Naive thymus-derived CD8-positive, alpha-beta T cell (primary cell): Measurements from ENCODE around the gene N4BP2L2. TPM values are rescaled to one million over a fixed set of nuclear protein-coding genes. Genes with fewer than 3 reads are reported as not detected.

ENCODE experiments used
- ATAC-seq, 2 donors: fragments of 150-1000 bp; cut with Tn5 transposase in 1 of 2; sonication (Bioruptor Pico), chemical (Tn5 transposase) in 1 of 2; 1 replicate in 1 of 2; 2 replicates in 1 of 2; pipeline ENCODE4 v1.10.0; 2021; ENCODE audit warnings: mild to moderate bottlenecking in 2 of 2, moderate library complexity in 2 of 2
- POLR2A ChIA-PET: fragments of 350-600 bp; sonication (Branson Sonifier 250); formaldehyde crosslinking; loops from one replicate; lab custom pipeline; 2021; ENCODE audit warnings: antibody characterized with exemption; lab: Charles Lee
- DNase-seq, 10 donors: peaks; one replicate each; pipeline versions ENCODE4 v3.0.0 to v3.0.0-alpha.2; 2020 to 2022
- H3K27ac Mint-ChIP-seq, 10 donors: one replicate each; pipeline ENCODE4 v1.8.0; 2020 to 2022; ENCODE audit warnings: mild to moderate bottlenecking in 10 of 10, mixed read lengths in 10 of 10, moderate library complexity in 4 of 10, inconsistent platforms in 1 of 10
- H3K27me3 Mint-ChIP-seq, 5 donors: one replicate each; pipeline ENCODE4 v1.8.0; 2021 to 2022; ENCODE audit warnings: mixed read lengths in 5 of 5
- H3K36me3 Mint-ChIP-seq, 3 donors: one replicate each; pipeline ENCODE4 v1.8.0; 2020 to 2022; ENCODE audit warnings: mixed read lengths in 3 of 3, mild to moderate bottlenecking in 2 of 3, inconsistent platforms in 1 of 3
- H3K4me1 Mint-ChIP-seq, 4 donors: one replicate each; pipeline ENCODE4 v1.8.0; 2021 to 2022; ENCODE audit warnings: mixed read lengths in 4 of 4
- H3K4me3 Mint-ChIP-seq, 10 donors: one replicate each; pipeline ENCODE4 v1.8.0; 2020 to 2022; ENCODE audit warnings: mild to moderate bottlenecking in 10 of 10, mixed read lengths in 10 of 10, moderate library complexity in 6 of 10, inconsistent platforms in 1 of 10
- H3K9me3 Mint-ChIP-seq, 9 donors: one replicate each; pipeline ENCODE4 v1.8.0; 2020 to 2022; ENCODE audit warnings: mixed read lengths in 9 of 9, mild to moderate bottlenecking in 3 of 9, inconsistent platforms in 1 of 9, moderate library complexity in 1 of 9
- polyA plus RNA-seq, 3 donors: library from polyadenylated mRNA; unstranded; fragments of 300-500 nt; fragmentation: Illumina TruSeq; gene quantifications; one replicate each; pipeline ENCODE4 v1.2.3, GENCODE V29; 2021
- total RNA-seq, 8 experiments: library from RNA in 2 of 8; stranded (reverse) in 2 of 8; gene quantifications; one replicate each; pipeline ENCODE4 v1.2.3 and lab custom pipeline; 2021 to 2026

Gene N4BP2L2
- total and polyA plus RNA-seq, 5 experiments from 2014 or later = 126 to 395 (median 186) TPM

DNA sequence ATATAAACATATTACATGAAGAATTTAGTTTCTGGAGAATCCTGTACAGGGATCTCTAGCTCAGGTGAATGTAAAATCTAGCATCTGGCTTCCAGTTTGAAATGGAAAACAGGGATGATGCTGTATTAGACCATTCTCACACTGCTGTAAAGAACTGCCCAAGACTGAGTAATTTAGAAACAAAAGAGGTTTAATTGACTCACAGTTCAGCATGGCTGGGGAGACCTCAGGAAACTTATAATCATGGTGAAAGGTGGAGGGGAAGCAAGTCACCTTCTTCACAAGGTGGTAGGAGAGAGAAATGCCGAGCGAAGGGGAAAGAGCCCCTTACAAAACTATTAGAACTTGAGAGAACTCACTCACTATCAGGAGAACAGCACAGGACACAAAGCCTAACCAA, 17.0 kb upstream of the N4BP2L2 start:
- Mint-ChIP-seq H3K27ac (no peak overlapping the region), H3K9me3 (peaks cover 0 to 5% (median 2%) of the 10 kb centered on the region in 9 donors), H3K4me3 (no peak overlapping the region), H3K36me3 (peaks cover 0 to 3% (median 2%) of the 10 kb centered on the region in 3 donors), H3K4me1 (peaks cover 0 to 1% (median under 1%) of the 10 kb centered on the region in 4 donors), H3K27me3 (peaks cover 0 to 3% (median 0%) of the 10 kb centered on the region in 5 donors)
- ATAC-seq (no peak), DNase-seq (no peak)
- POLR2A ChIA-PET = no interaction called here

DNA sequence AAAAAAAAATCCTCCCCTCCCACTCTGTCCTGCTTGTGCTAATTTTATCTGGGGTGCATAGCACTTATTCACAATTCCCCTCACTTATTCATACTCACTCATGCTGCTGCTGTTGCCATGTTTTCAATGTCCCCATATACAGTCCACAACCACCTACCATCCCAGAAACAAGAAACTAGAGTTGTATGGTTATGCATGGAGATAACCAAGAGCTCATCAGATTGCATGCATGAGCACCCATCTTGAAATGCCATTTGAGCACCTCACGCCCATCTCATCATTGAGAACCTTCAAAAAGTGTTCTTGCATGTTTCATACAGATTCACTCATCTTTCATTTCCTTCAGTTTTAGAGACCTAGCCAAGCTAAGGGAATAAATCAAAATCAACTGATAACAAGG, 15.1 kb upstream of the N4BP2L2 start:
- no peak for DNase-seq
- ATAC-seq = no peak
- Mint-ChIP-seq H3K4me1 (no peaks in the 10 kb centered on the region), H3K36me3 (no peaks in the 10 kb centered on the region), H3K4me3 (no peak overlapping the region), H3K27me3 (peaks cover 0 to 3% (median 0%) of the 10 kb centered on the region in 5 donors), H3K27ac (no peak overlapping the region), H3K9me3 (no peaks in the 10 kb centered on the region)
- POLR2A ChIA-PET = no interaction called here

DNA sequence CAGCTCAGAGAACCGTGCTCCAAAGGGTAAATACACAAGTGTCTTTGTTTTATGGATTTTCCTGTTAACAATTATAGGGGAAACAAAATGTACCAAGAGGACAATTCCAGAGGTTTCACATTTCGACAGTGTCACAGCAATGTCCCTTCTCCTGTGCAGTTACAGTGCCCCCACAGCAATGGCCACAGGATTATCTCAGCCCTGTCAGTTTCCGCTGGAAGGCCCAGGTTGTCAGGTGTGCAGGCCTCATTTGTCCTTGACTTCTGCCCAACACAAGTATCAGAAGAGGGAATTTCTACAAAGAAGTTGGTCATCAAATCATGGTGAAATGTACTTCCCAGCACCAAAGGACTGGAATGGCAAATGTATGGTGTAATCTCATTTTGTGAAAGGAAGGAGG, 11.2 kb upstream of the N4BP2L2 start:
- H3K27ac Mint-ChIP-seq = no peak overlapping the region
- POLR2A ChIA-PET = no interaction called here

DNA sequence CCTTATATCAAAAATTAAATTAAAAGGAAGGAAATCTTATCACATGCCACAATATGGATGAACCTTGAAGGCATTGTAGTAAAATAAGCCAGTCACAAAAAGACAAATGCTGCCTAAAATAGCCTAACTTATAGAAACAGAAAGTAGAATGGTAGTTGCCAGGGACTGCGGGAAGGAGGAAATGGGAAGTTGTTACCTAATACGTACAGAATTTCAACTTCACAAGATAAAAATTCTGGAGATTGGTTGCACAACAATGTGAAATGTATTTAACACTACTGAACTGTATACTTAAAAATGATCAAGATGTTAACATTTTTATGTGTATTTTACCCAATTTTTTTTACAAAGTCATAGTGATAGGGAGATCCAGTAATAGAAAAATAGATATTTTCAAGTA, 10.2 kb upstream of the N4BP2L2 start:
- no peak overlapping the region for H3K4me3 Mint-ChIP-seq
- H3K9me3 Mint-ChIP-seq = no peaks in the 10 kb centered on the region
- no peaks in the 10 kb centered on the region for H3K4me1 Mint-ChIP-seq
- POLR2A ChIA-PET = no interaction called here
- H3K36me3 Mint-ChIP-seq = no peaks in the 10 kb centered on the region
- ATAC-seq (no peak), DNase-seq (no peak)
- peak overlapping the region in 1 of 10 donors; percentile 51 for H3K27ac Mint-ChIP-seq
- peaks cover 0 to 6% (median 4%) of the 10 kb centered on the region in 5 donors for H3K27me3 Mint-ChIP-seq

More for the DNA sequence above, 11.2 kb upstream of the N4BP2L2 start:
- ATAC-seq (no peak), DNase-seq (no peak)
- Mint-ChIP-seq H3K36me3 (no peaks in the 10 kb centered on the region), H3K9me3 (no peaks in the 10 kb centered on the region), H3K27me3 (peaks cover 0 to 3% (median 0%) of the 10 kb centered on the region in 5 donors), H3K4me1 (no peaks in the 10 kb centered on the region), H3K4me3 (no peak overlapping the region)

DNA sequence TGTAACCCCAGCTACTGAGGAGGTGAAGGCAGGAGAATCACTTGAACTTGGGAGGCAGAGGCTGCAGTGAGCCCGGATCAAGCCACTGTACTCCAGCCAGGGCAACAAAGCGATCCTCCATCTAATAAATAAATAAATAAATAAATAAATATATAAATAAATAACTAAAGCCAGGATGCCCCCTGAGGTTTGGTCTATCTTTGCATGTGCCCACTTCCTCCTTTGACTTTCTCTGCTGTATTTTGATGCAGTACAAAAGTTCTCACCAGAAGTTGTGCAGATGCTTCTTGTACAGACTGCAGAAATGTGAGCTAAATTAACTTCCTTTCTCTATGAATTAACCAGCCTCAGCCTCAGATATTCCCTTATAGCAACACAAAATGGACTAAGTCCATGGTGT, 6.5 kb upstream of the N4BP2L2 start:
- ATAC-seq = no peak
- Mint-ChIP-seq H3K4me3 (no peak overlapping the region), H3K27ac (no peak overlapping the region), H3K9me3 (no peaks in the 10 kb centered on the region), H3K36me3 (no peaks in the 10 kb centered on the region), H3K27me3 (peaks cover 0 to 10% (median 2%) of the 10 kb centered on the region in 5 donors), H3K4me1 (no peaks in the 10 kb centered on the region)
- POLR2A ChIA-PET = no interaction called here
- DNase-seq = no peak

DNA sequence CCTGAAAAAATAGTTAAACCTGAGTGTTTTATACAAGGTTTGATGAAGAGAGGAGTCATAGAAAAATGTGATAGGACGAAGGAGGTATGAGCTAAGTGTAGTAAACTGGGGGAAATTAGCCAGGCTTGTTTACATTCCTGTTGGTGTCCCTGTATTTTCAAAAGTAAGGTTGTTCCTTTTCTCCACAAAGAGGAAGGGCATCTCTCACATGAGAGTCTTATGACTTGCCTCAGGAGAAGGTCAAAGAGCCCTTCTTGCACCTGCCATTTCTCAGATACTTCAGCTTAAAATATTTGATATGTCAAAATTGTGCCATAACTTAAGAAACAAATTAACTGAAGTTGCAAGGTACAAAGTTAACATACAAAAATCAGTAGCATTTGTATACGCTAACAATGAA, 3.6 kb upstream of the N4BP2L2 start:
- Mint-ChIP-seq H3K4me3 (no peak overlapping the region), H3K27me3 (peaks cover 0 to 10% (median 2%) of the 10 kb centered on the region in 5 donors), H3K27ac (no peak overlapping the region), H3K9me3 (peaks cover 0 to 5% (median 0%) of the 10 kb centered on the region in 9 donors), H3K4me1 (peaks cover 0 to 20% (median 15%) of the 10 kb centered on the region in 4 donors), H3K36me3 (peaks cover 0 to 2% (median 0%) of the 10 kb centered on the region in 3 donors)
- POLR2A ChIA-PET = no interaction called here
- ATAC-seq (no peak), DNase-seq (no peak)

DNA sequence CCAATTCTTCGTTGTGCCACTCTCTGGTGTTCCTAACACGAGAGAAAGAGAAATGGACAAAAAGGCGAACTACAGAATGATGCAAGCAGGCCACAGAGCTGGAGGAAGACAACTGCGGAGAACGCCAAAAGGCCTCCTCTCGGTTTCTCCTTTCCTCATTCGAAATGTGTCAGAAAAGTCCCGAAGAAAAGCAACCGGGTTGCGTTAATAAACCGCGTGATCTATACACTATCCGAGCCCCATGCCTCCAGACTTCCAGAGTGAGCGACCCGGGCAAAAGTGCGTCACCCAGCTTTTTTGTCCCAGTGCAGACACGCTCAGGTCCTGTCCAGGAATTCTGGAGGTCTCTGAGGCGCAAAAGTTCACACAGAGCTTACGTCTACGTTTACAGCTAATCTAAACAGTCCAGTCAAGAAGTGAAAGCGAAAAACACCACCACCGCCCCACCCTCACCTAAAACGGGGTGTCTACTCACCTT, 413 bp downstream of the N4BP2L2 start:
- DNase-seq (peak in 1 of 10 donors; percentile 30), ATAC-seq (peak; percentile 77 to 80)
- H3K4me1 Mint-ChIP-seq = peaks cover 22 to 58% (median 51%) of the 10 kb centered on the region in 4 donors
- H3K4me3 Mint-ChIP-seq = peak overlapping the region; percentile 95 to 100 (median 97)
- POLR2A ChIA-PET = interaction anchor here (0.6 to 2.4 kb wide), 9 partner anchors 13 to 1005 kb away, joined by 3 to 24 read pairs (median 6); partner anchors contain the start of genes BRCA2, N4BP2L1, PDS5B and ZAR1L
- peaks cover 0 to 4% (median 0%) of the 10 kb centered on the region in 5 donors for H3K27me3 Mint-ChIP-seq
- H3K36me3 Mint-ChIP-seq = peaks cover 16 to 36% (median 21%) of the 10 kb centered on the region in 3 donors
- peak overlapping the region; percentile 98 to 100 (median 100) for H3K27ac Mint-ChIP-seq
- peaks cover 0 to 5% (median 0%) of the 10 kb centered on the region in 9 donors for H3K9me3 Mint-ChIP-seq

DNA sequence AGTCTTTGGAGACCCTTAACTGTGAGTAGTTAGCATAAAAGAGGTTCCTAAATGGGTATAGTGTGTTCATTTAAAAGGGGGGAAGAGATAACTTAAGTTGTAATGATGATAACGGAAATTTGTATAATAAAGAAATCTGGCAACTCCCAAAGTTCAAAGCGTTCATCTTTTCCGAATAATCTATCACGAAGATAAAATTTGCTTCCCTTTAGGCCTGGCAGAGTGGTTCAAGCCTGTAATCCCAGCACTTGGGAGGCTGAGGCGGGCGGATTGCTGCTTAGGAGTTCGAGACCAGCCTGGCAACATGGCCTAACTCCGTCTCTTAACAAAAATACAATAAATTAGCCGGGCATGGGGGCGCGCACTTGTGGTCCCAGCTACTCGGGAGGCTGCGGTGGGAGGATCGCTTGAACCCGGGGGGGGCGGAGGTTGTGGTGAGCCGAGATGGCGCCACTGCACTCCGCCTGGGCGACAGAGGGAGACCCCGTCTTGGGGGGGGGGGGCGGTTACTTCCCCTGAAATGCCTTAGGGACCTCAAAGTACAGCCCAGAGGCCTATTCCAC, 934 bp downstream of the N4BP2L2 start:
- Mint-ChIP-seq H3K27me3 (peaks cover 0 to 4% (median 0%) of the 10 kb centered on the region in 5 donors), H3K4me1 (peaks cover 23 to 62% (median 55%) of the 10 kb centered on the region in 4 donors), H3K27ac (peak overlapping the region; percentile 98 to 100 (median 100)), H3K9me3 (peaks cover 0 to 5% (median 0%) of the 10 kb centered on the region in 9 donors), H3K36me3 (peaks cover 16 to 40% (median 24%) of the 10 kb centered on the region in 3 donors), H3K4me3 (peak overlapping the region; percentile 95 to 100 (median 97))
- POLR2A ChIA-PET = interaction anchor here (0.6 to 2.4 kb wide), 10 partner anchors 9 to 1006 kb away, joined by 3 to 24 read pairs (median 7); partner anchors contain the start of genes BRCA2, N4BP2L1, PDS5B and ZAR1L
- DNase-seq = peak in 7 of 10 donors; percentile 10 to 66 (median 24)
- ATAC-seq = no peak

DNA sequence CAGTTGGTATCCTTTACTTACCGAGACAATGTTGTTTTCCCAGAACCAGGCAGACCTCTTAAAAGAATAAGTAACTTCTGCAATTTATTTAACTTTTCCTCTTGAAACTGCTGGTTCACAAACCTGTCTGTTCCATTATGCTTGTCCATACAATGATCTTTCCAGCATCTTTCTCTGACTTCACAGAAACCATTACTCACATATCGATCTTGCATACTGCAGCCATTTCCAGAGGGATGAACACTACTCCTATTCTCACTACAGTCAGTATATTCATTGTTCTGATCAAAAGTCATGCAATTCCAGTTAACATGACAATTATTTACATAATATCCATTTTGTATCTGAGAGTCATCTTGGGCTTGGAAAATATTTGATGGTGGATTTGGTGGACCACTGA, 2.8 kb downstream of the N4BP2L2 start:
- Mint-ChIP-seq H3K27ac (peak overlapping the region in 4 of 10 donors; percentile 4 to 66 (median 49)), H3K4me3 (peak overlapping the region; percentile 34 to 76 (median 64)), H3K9me3 (peaks cover 0 to 5% (median 0%) of the 10 kb centered on the region in 9 donors), H3K4me1 (peaks cover 36 to 80% (median 72%) of the 10 kb centered on the region in 4 donors), H3K36me3 (peaks cover 16 to 51% (median 24%) of the 10 kb centered on the region in 3 donors), H3K27me3 (no peaks in the 10 kb centered on the region)
- POLR2A ChIA-PET = no interaction called here
- ATAC-seq (no peak), DNase-seq (no peak)

DNA sequence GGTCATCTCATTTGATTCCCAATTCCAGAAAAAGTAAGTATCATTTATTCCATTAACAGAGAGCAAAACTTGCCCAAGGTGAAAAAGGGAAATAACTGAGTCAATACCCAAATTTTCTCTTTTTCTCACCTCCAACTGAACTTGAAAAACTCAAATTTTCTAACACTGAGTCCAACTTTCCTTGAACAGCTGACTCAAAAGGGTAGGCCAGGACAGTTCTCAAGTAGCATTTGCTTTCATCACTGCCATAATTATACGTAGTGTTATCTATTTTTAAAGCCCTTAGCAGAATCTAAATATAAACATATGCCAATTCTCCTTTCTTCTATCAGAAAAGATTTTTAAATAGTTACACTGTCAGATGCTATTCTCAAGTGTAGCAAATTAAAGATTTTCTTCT, 3.5 kb downstream of the N4BP2L2 start:
- Mint-ChIP-seq H3K27ac (peak overlapping the region in 5 of 10 donors; percentile 39 to 83 (median 69)), H3K36me3 (peaks cover 16 to 51% (median 24%) of the 10 kb centered on the region in 3 donors)

DNA sequence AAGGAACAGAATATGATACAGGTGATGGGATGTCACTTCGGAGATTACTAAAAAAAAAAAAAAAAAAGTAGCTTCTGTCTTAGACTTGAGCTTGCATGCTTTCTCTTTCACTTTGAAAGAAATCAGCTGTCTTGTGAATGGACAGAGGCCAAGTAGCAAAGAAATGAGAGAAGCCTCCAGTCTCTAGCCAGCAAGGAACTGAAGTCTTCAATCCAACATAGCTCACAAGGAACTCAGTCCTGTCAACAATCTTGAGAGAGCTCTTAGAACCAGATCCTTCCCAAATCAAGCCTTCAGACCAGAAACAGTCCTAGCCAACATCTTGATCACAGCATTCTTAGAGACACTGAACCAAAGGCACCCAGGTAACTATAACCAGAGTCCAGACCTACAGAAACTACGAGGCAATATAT, 7.7 kb downstream of the N4BP2L2 start:
- no peaks in the 10 kb centered on the region for H3K9me3 Mint-ChIP-seq
- H3K27ac Mint-ChIP-seq = peak overlapping the region; percentile 34 to 93 (median 81)
- no peaks in the 10 kb centered on the region for H3K27me3 Mint-ChIP-seq
- peaks cover 8 to 73% (median 20%) of the 10 kb centered on the region in 3 donors for H3K36me3 Mint-ChIP-seq
- DNase-seq (peak in 3 of 10 donors; percentile 31 to 38 (median 33)), ATAC-seq (peak; percentile 69 to 73)
- POLR2A ChIA-PET = no interaction called here
- peaks cover 34 to 90% (median 83%) of the 10 kb centered on the region in 4 donors for H3K4me1 Mint-ChIP-seq
- H3K4me3 Mint-ChIP-seq = peak overlapping the region; percentile 41 to 86 (median 74)

More for the DNA sequence above, 3.5 kb downstream of the N4BP2L2 start:
- Mint-ChIP-seq H3K4me1 (peaks cover 36 to 84% (median 78%) of the 10 kb centered on the region in 4 donors), H3K27me3 (no peaks in the 10 kb centered on the region), H3K4me3 (peak overlapping the region; percentile 33 to 77 (median 60)), H3K9me3 (peaks cover 0 to 5% (median 0%) of the 10 kb centered on the region in 9 donors)
- no peak for ATAC-seq
- DNase-seq = no peak
- POLR2A ChIA-PET = interaction anchor here (0.7 kb wide), 1 partner anchor 12 kb away, joined by 3 read pairs; no protein-coding TSS in a partner anchor

DNA sequence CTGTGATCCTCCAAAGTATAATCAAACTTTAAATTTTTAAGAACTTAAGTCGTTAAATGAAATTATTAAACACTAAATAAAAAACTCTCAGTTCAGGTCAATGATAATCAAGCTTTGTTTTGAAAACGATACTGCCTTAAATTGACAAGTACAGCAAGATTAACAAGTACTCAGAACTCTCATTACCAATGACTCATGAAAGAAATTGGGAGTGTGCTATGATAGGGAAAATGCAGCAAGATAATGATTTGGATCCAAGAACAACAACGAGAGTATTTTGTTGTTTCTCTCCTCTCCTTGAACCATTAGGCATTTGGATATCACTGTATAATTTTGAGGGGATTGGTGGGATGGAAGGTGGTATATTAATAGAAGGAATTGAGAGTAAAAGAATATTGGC, 10.2 kb downstream of the N4BP2L2 start:
- Mint-ChIP-seq H3K36me3 (peaks cover 0 to 68% (median 21%) of the 10 kb centered on the region in 3 donors), H3K4me3 (peak overlapping the region in 6 of 10 donors; percentile 2 to 64 (median 49)), H3K4me1 (peaks cover 28 to 77% (median 63%) of the 10 kb centered on the region in 4 donors), H3K9me3 (no peaks in the 10 kb centered on the region), H3K27me3 (no peaks in the 10 kb centered on the region), H3K27ac (peak overlapping the region in 4 of 10 donors; percentile 45 to 65 (median 56))
- POLR2A ChIA-PET = interaction anchor here (0.5 to 1.0 kb wide), 2 partner anchors 9 to 148 kb away, joined by 6 to 9 read pairs; no protein-coding TSS in a partner anchor
- DNase-seq (no peak), ATAC-seq (no peak)
